KMS-11 (cell line): ENCODE results near the gene KCNH5.

Source experiments
- H2AFZ ChIP-seq: fragments of 200-600 bp; sonication (generic); 2 replicates; pipeline ENCODE4 v1.6.1; 2016; ENCODE audit warnings: antibody characterized with exemption, mixed run types, low read depth
- H3K27ac ChIP-seq: fragments of 200-600 bp; sonication (generic); 2 replicates; pipeline ENCODE4 v1.6.1; 2016; ENCODE audit warnings: mild to moderate bottlenecking, mixed run types
- H3K27me3 ChIP-seq: fragments of 200-600 bp; sonication (generic); 2 replicates; pipeline ENCODE4 v1.6.1; 2017; ENCODE audit warnings: mild to moderate bottlenecking, low read depth, mixed run types, moderate library complexity; ENCODE audit not compliant: insufficient read depth
- H3K36me3 ChIP-seq: fragments of 200-600 bp; sonication (generic); 2 replicates; pipeline ENCODE4 v1.6.1; 2017; ENCODE audit warnings: mild to moderate bottlenecking, mixed run types; ENCODE audit not compliant: insufficient read depth
- H3K4me1 ChIP-seq: fragments of 200-600 bp; sonication (generic); 2 replicates; pipeline ENCODE4 v1.6.1; 2016; ENCODE audit warnings: mild to moderate bottlenecking, low read depth, mixed run types; ENCODE audit not compliant: poor library complexity, severe bottlenecking
- H3K4me2 ChIP-seq: fragments of 200-600 bp; sonication (generic); 2 replicates; pipeline ENCODE4 v1.7.0; 2016; ENCODE audit warnings: mild to moderate bottlenecking, mixed run types
- H3K4me3 ChIP-seq: fragments of 200-600 bp; sonication (generic); IDR thresholded peaks from 2 replicates; pipeline ENCODE4 v1.6.1; 2017; ENCODE audit warnings: low read depth, low read length, mixed read lengths; ENCODE audit not compliant: insufficient read depth
- H3K79me2 ChIP-seq: fragments of 200-600 bp; sonication (generic); 2 replicates; pipeline ENCODE4 v1.6.1; 2016; ENCODE audit warnings: low read depth, mixed run types; ENCODE audit not compliant: insufficient read depth
- H3K9ac ChIP-seq: fragments of 200-600 bp; sonication (generic); 2 replicates; pipeline ENCODE4 v1.6.1; 2016; ENCODE audit warnings: mild to moderate bottlenecking, mixed run types
- H4K20me1 ChIP-seq: fragments of 200-600 bp; sonication (generic); 2 replicates; pipeline ENCODE4 v1.6.1; 2016; ENCODE audit warnings: mild to moderate bottlenecking, mixed run types; ENCODE audit not compliant: insufficient read depth
- CTCF ChIP-seq: fragments of 200-600 bp; sonication (generic); conservative IDR thresholded peaks from 2 replicates; pipeline ENCODE4 v1.6.1; 2017; ENCODE audit warnings: low read depth, mild to moderate bottlenecking, antibody characterized with exemption, low read length, moderate library complexity, mixed read lengths

The KCNH5 gene

DNA sequence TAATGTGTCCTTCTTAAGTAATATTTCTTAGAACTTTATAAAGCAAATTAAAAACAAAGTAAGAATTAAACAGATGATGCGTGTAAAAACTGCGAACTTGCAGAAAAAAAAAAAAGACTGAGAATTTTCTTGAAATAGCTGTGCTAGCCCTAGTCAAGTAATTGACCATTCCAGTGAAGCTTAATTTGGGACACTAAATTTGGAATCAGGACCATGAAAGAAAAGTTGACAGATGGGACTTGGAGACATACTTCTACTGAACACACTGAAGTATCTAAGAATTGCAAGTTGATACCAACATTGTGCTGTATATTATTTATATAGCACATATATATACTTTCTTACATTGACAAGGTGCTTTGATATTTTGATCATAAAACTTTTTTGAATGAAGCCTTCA lies 386.6 kb downstream of the KCNH5 start:
- H3K27me3 ChIP-seq: no peaks in the 10 kb centered on the region
- H4K20me1 ChIP-seq: no peaks in the 10 kb centered on the region
- no peak for TF ChIP-seq CTCF
- no peak overlapping the region for H3K9ac ChIP-seq
- no peaks in the 10 kb centered on the region for H3K79me2 ChIP-seq
- no peak overlapping the region for H2AFZ ChIP-seq
- H3K4me1 ChIP-seq: no peaks in the 10 kb centered on the region
- no peak overlapping the region for H3K27ac ChIP-seq
- H3K36me3 ChIP-seq: no peaks in the 10 kb centered on the region
- no peak overlapping the region for H3K4me2 ChIP-seq
- H3K4me3 ChIP-seq: no peak overlapping the region

DNA sequence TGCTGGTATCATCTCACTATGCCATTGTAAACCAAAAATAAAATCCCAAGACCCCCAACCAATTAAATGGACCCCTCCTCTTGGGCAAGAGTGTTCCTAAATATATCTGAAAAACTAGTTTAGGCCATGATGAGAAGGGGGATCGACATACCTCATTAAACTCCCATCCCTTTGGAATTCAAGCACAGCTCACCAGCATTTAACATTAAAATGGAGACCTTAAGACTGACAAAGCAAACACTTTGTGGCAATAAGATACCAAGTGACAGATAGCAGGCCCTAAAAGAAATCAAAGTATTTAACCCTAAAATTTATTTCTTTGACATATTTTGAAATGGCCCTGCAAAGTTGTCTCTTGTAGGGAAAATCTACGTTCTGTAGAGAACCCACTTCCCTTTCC lies 387.9 kb downstream of the KCNH5 start:
- no peaks in the 10 kb centered on the region for H3K79me2 ChIP-seq
- no peak overlapping the region for H3K9ac ChIP-seq
- TF ChIP-seq CTCF: no peak
- H3K36me3 ChIP-seq: no peaks in the 10 kb centered on the region
- no peak overlapping the region for H3K4me2 ChIP-seq
- H3K4me3 ChIP-seq: no peak overlapping the region
- no peaks in the 10 kb centered on the region for H3K4me1 ChIP-seq
- no peaks in the 10 kb centered on the region for H4K20me1 ChIP-seq
- no peaks in the 10 kb centered on the region for H3K27me3 ChIP-seq
- no peak overlapping the region for H3K27ac ChIP-seq
- H2AFZ ChIP-seq: no peak overlapping the region

GRCh38 chr14:62655166-62655565 lies 390.1 kb downstream of the KCNH5 start:
- H3K4me1 ChIP-seq: no peaks in the 10 kb centered on the region
- no peaks in the 10 kb centered on the region for H3K79me2 ChIP-seq
- no peak overlapping the region for H3K4me2 ChIP-seq
- no peak overlapping the region for H3K9ac ChIP-seq
- no peak overlapping the region for H2AFZ ChIP-seq
- no peaks in the 10 kb centered on the region for H3K27me3 ChIP-seq
- no peak overlapping the region for H3K4me3 ChIP-seq
- TF ChIP-seq CTCF: no peak
- no peaks in the 10 kb centered on the region for H4K20me1 ChIP-seq
- H3K27ac ChIP-seq: no peak overlapping the region
- H3K36me3 ChIP-seq: no peaks in the 10 kb centered on the region

DNA sequence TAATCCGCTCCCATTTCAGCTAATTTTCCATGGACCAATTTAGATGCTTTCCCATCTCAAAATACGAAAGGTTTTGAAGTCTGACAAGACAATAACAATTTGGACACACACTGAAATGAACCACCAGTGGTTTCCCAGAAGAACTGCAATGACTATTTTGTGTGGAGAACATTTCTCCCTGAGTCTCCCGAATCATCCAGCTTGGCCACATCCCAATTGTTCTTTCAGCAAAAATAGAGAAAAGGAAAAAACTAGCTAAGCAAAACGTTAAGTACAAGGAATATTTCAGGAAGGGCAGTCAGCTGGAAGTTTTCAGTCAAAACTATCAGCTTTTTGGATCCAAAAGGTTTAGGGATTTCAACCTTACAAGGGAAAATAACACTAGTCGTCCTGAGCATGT lies 390.6 kb downstream of the KCNH5 start:
- Histone ChIP-seq H3K79me2 (no peaks in the 10 kb centered on the region), H3K9ac (no peak overlapping the region), H4K20me1 (no peaks in the 10 kb centered on the region), H3K4me1 (no peaks in the 10 kb centered on the region), H3K4me2 (no peak overlapping the region), H3K36me3 (no peaks in the 10 kb centered on the region), H3K4me3 (no peak overlapping the region), H3K27ac (no peak overlapping the region), H2AFZ (no peak overlapping the region), H3K27me3 (no peaks in the 10 kb centered on the region)
- TF ChIP-seq CTCF: no peak
